K562 (cell line): Measurements from ENCODE around the gene DNAAF8. TPM values are rescaled to one million over a fixed set of nuclear protein-coding genes. Genes with fewer than 3 reads are reported as not detected.

ENCODE experiments used
- ATF1 ChIP-seq, 2 experiments: fragments of 450-650 bp in 1 of 2; IDR thresholded peaks; 2 replicates each; pipeline ENCODE4 v1.6.1; 2016; ENCODE audit warnings: missing compliant biosample characterization in 1 of 2, missing genetic modification characterization in 1 of 2
- BDP1 ChIP-seq: IDR thresholded peaks from 3 replicates; pipeline ENCODE4 v1.6.1; 2011; ENCODE audit not compliant: insufficient read length, insufficient read depth
- CEBPB ChIP-seq: fragments of 450-650 bp; IDR thresholded peaks from 2 replicates; pipeline ENCODE4 v1.6.1; 2016; ENCODE audit warnings: missing genetic modification characterization, missing compliant biosample characterization
- E2F6 ChIP-seq, 2 experiments: IDR thresholded peaks; 2 replicates each; pipeline ENCODE4 v1.6.1; 2011; ENCODE audit warnings: borderline replicate concordance in 1 of 2, control low read depth in 1 of 2, low read depth in 1 of 2, low read length in 1 of 2, mild to moderate bottlenecking in 1 of 2, mixed read lengths in 1 of 2, moderate library complexity in 1 of 2; ENCODE audit not compliant: insufficient read depth in 1 of 2, insufficient read length in 1 of 2, poor library complexity in 1 of 2, severe bottlenecking in 1 of 2; ENCODE audit errors: extremely low read depth in 1 of 2
- EP300 ChIP-seq: IDR thresholded peaks from 2 replicates; pipeline ENCODE4 v1.6.1; 2012; ENCODE audit warnings: low read length, improper control_type of control experiment
- FOSL1 ChIP-seq: fragments of 200-800 bp; sonication (Bioruptor generic); conservative IDR thresholded peaks from 2 replicates; pipeline ENCODE4 v1.6.1; 2016; ENCODE audit warnings: missing genetic modification characterization, missing compliant biosample characterization
- KLF1 ChIP-seq: fragments of 450-650 bp; IDR thresholded peaks from 2 replicates; pipeline ENCODE4 v1.6.1; 2016; ENCODE audit warnings: missing genetic modification characterization, missing compliant biosample characterization
- RBM22 ChIP-seq: fragments of 200-400 bp; formaldehyde crosslinking; IDR thresholded peaks from 2 replicates; pipeline ENCODE4 v1.6.1; 2018; ENCODE audit warnings: low read length, low read depth; ENCODE audit not compliant: poor library complexity, severe bottlenecking
- SIRT6 ChIP-seq: IDR thresholded peaks from one replicate; pipeline ENCODE4 v1.6.1; 2012; ENCODE audit warnings: low read depth, mild to moderate bottlenecking, control low read depth, inconsistent platforms, low read length, moderate library complexity
- SP1 ChIP-seq: sonication (generic); formaldehyde crosslinking; IDR thresholded peaks from 2 replicates; pipeline ENCODE4 v1.8.1; 2022; ENCODE audit warnings: mild to moderate bottlenecking, missing genetic modification reagents
- STAG1 ChIP-seq: sonication (generic); formaldehyde crosslinking; IDR thresholded peaks from 2 replicates; pipeline ENCODE4 v1.5.0; 2020; ENCODE audit warnings: missing genetic modification reagents, borderline replicate concordance
- TCF7 ChIP-seq: sonication (generic); IDR thresholded peaks from 2 replicates; pipeline ENCODE4 v1.6.1; 2016; ENCODE audit warnings: antibody characterized with exemption, borderline replicate concordance
- TRIM24 ChIP-seq, 2 experiments: fragments of 450-650 bp; IDR thresholded peaks; 2 replicates each; pipeline ENCODE4 v1.6.1; 2016
- ZBTB40 ChIP-seq, 2 experiments: fragments of 450-650 bp in 1 of 2; sonication (generic) in 1 of 2; formaldehyde crosslinking in 1 of 2; IDR thresholded peaks; 2 replicates each; pipeline versions ENCODE4 v1.7.1 to v1.9.0; 2016 to 2022; ENCODE audit warnings: inconsistent platforms in 1 of 2, mild to moderate bottlenecking in 1 of 2, missing genetic modification reagents in 1 of 2
- ZNF280A ChIP-seq: fragments of 450-650 bp; IDR thresholded peaks from 2 replicates; pipeline ENCODE4 v1.6.1; 2018; ENCODE audit warnings: mild to moderate bottlenecking, low read depth; ENCODE audit not compliant: partially characterized antibody
- ZNF324 ChIP-seq: fragments of 250-450 bp; sonication (Bioruptor Pico); IDR thresholded peaks from 2 replicates; pipeline ENCODE4 v1.4.0; 2020; ENCODE audit warnings: mild to moderate bottlenecking
- ZNF444 ChIP-seq: fragments of 250-450 bp; sonication (Bioruptor Pico); IDR thresholded peaks from 2 replicates; pipeline ENCODE4 v1.4.0; 2020; ENCODE audit warnings: mild to moderate bottlenecking, moderate library complexity
- polyA plus RNA-seq, 8 experiments: library from polyadenylated mRNA; depleted of rRNA in 4 of 8; stranded (reverse) in 5 of 8; unstranded in 3 of 8; fragments of >200 nt; fragmentation: Nextera tagmentation in 2 of 8; fragmentation: Illumina TruSeq in 1 of 8; extraction: Ambion mirVana in 2 of 8; extraction: Trizol in 1 of 8; gene quantifications; 2 replicates each; pipeline versions ENCODE4 v1.2.1 to v1.2.3, GENCODE V29; 2011 to 2014; ENCODE audit warnings: inconsistent platforms in 1 of 8, missing spikeins in 1 of 8
- total RNA-seq, 7 experiments: library from RNA; depleted of rRNA in 6 of 7; stranded (reverse); fragments of >200 nt in 6 of 7; fragmentation: Illumina TruSeq in 2 of 7; extraction: Trizol in 2 of 7; gene quantifications; 2 replicates each; pipeline versions ENCODE4 v1.2.1 to v1.2.3, GENCODE V29; 2011 to 2021; ENCODE audit warnings: low replicate concordance in 1 of 7

Gene DNAAF8
- total and polyA plus RNA-seq, 9 of the 15 experiments (the other 6 are each of a cell fraction or from before 2014, with no cell fraction given): 0.04 to 0.12 (median 0.10) TPM; not detected in 6

GRCh38 chr16:4780235-4780634 is 45.9 kb downstream of the DNAAF8 start (continued):
- TF ChIP-seq ZBTB40 (IDR thresholded peaks at IDR 0.05): peak; percentile 99
- peak; percentile 98 for TF ChIP-seq ZBTB40 (CRISPR knock-in tag; IDR thresholded peaks at IDR 0.05)
- TF ChIP-seq E2F6 (IDR thresholded peaks at IDR 0.05; ENCODE audit: borderline replicate concordance in 1 of 2, extremely low read depth in 1 of 2, insufficient read depth in 1 of 2, insufficient read length in 1 of 2, low read depth in 1 of 2, low read length in 1 of 2, poor library complexity in 1 of 2, severe bottlenecking in 1 of 2): no peak
- no peak for TF ChIP-seq EP300
- no peak for TF ChIP-seq BDP1
- no peak for TF ChIP-seq RBM22
- no peak for TF ChIP-seq SIRT6
- no peak for TF ChIP-seq ATF1 (CRISPR knock-in tag; IDR thresholded peaks at IDR 0.05)
- peak; percentile 29; the same call in 1 of the 2 replicates for TF ChIP-seq ATF1 (tag; IDR thresholded peaks at IDR 0.05)
- no peak for TF ChIP-seq CEBPB
- peak; percentile 94 for TF ChIP-seq FOSL1
- TF ChIP-seq ZNF324 (CRISPR knock-in tag): no peak
- no peak for TF ChIP-seq ZNF444 (CRISPR knock-in tag)
- TF ChIP-seq SP1: no peak
- no peak for TF ChIP-seq STAG1 (CRISPR knock-in tag)
- no peak for TF ChIP-seq TCF7
- TF ChIP-seq TRIM24 (IDR thresholded peaks at IDR 0.05): no peak
- TF ChIP-seq ZNF280A: no peak
- no peak for TF ChIP-seq KLF1 (tag)
